ENCODE measurements around the gene MOB3C.

MOB3C gene

DNA sequence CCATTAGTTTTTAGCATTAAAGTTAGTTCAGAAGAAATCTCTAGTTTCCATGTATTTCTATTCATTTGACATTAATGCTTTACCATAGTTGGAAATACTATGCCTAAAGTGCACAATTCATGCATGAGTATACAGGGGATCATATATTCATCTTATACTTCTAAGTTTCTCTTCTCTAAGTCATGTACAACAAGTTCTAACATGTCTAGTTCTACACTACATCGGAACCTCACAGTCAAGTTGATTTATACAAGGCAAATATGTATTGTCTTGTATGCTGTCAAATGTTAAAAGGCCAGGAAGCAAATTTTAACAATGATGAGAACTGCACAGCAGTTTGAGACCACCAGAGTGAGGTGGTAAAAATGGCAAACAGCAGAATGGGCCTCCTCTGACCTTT is 22.9 kb upstream of the MOB3C start:
- DNase-seq (ENCODE audit: low read depth in 1 of 2, low spot score in 1 of 2) = no peak

- no peak for DNase-seq (ENCODE audit: low read depth in 1 of 2, low spot score in 1 of 2)
Observed at GRCh38 chr1:46638921-46639320, 22.3 kb upstream of the MOB3C start.

GRCh38 chr1:46637444-46638083 is 21.0 kb upstream of the MOB3C start:
- DNase-seq (ENCODE audit: low read depth in 1 of 2, low spot score in 1 of 2) = no peak

DNA sequence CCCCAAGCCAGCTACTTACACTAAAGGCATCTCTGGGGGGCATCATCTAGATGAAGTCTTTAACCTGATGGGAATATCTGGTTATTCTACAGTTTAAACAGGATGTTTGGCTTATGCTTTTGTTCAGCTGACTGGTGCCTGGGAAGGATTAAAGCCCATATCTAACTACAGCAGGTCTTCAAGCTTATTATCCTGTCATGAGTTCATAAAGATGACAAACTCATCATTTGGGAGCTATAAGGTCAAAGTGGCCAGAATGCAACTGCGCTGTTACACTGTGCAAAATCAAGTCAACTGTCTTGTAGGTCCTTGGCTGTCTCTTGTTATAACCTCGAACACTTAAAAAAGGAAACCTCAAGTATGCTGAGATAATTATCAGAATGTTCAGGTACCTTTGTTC is 18.6 kb upstream of the MOB3C start:
- no peak for DNase-seq (ENCODE audit: low read depth in 1 of 2, low spot score in 1 of 2)

GRCh38 chr1:46630719-46631118 is 14.1 kb upstream of the MOB3C start:
- DNase-seq (ENCODE audit: low read depth in 1 of 2, low spot score in 1 of 2) = no peak

GRCh38 chr1:46623743-46624644 is 7.4 kb upstream of the MOB3C start:
- no peak for DNase-seq (ENCODE audit: low read depth in 1 of 2, low spot score in 1 of 2)

GRCh38 chr1:46622344-46622743 is 5.7 kb upstream of the MOB3C start:
- no peak for DNase-seq (ENCODE audit: low read depth in 1 of 2, low spot score in 1 of 2)

- DNase-seq (ENCODE audit: low read depth in 1 of 2, low spot score in 1 of 2) = no peak
Observed at GRCh38 chr1:46621930-46622329, 5.3 kb upstream of the MOB3C start.

DNA sequence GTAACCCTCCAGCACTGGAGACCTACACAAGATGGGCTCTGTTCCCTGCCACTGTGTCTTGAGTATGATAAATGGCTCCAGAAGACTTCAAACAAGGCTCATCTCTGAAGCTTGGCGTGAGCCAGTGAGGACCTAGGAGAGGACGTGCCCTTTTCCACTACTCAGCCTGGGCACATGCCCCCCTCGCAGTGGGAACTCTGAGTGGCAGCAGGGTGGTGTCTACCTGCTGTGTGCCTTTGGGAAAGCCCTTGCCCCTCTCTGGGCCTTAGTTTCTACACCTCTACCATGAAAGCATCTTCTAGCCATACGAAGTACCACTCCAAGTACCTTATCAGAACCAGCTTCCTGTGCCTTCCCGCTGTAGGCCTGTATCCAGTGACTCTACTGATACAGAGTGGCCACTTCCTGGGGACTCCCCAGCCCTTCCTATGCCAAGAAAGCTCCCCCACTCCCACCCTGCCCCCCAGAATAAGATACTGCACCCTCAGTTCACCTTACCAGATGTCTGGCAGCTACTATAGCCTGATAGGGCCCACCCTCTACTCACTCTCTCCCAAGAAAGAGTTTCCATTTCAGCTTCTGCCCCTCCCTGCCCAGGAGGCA is 3.1 kb upstream of the MOB3C start:
- no peak for DNase-seq (ENCODE audit: low read depth in 1 of 2, low spot score in 1 of 2)

DNA sequence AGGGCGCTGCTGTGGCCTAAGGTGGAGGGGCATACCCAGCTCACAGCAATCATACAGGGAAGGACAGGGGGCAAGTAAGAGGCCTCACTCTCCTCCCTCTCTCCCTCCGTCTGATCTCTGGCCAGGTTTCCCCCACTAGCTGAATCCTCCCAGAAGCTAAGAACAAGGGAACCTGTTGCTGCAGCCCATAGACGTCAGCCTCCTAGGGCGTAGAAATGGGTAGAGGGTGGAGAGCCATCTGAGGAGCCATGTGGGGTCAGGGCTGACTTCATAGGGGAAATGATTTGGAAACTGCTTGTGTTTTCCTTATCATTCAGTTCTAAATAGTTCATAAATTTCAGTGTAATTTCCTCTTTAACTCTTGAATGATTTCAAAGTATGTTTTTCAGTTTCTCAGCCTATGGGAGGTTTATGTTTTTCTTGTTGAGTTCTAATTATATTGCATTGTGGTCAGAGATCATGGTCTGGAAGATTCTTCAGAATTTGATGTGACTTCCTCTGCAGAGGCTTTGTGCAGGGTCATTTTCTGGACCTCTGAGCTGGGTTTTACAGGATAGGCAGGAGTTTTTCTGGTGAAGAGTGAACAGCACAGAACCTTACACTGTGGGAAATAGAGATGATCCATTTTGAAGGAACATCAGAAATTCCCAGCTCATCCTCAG is 2.3 kb upstream of the MOB3C start:
- DNase-seq (ENCODE audit: low read depth in 1 of 2, low spot score in 1 of 2) = no peak

- DNase-seq (ENCODE audit: low read depth in 1 of 2, low spot score in 1 of 2) = no peak
Observed at GRCh38 chr1:46617833-46618232, 1.2 kb upstream of the MOB3C start.

DNA sequence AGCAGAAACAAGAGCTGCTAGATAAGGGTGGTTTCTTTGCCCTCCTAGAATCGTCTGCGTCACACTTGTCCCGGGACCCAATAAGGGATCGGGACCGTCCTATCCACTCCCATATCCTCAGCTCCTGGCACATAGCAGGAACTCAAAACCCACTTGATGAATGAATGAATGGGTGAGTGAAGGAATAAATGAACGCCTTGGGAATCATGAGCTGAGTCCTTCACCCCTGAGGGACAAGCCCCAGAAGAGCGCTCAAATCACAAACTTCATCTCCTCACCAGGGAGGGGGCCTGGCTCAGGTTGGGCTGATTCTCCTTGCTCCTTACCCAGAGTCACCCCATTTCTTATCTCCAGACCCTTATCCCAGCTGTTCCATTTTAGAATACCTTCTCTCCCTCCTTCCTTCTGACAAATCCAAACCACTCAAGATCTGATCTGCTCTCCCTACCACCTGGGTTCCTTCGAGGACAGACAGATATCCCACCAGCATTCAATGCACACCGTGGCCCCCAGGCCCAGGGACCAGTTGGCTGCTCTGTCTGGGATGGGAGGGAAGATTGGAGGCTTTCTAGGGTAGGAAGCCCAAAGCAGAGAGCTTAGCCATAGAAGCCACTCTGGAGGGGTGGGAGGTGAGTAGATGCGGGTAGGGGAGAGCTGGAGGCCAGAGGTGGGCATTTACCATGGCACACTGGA is 643 bp upstream of the MOB3C start:
- no peak for DNase-seq (ENCODE audit: low read depth in 1 of 2, low spot score in 1 of 2)

GRCh38 chr1:46615735-46616134 is 876 bp downstream of the MOB3C start:
- DNase-seq (ENCODE audit: low read depth in 1 of 2, low spot score in 1 of 2) = no peak

DNA sequence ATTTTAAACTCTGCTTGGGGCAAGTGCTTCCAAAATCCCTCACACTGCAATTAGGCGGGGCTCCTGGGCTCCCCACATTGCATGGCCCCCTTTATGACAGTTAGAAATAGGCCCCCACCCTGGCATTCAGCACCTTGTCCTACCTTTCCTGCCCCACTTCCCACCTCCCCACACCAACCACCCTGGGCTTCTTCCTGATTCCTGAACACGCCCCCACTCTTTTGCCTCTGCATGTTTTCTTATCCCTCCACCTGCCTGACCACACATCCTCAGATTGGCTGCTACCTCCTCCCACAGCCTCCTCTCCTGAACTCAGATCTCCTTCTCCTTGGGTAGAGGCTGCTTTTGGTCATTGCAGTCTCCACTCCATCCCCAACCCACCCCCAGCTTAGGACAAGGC is 1.5 kb downstream of the MOB3C start:
- DNase-seq (ENCODE audit: low read depth in 1 of 2, low spot score in 1 of 2) = no peak

DNA sequence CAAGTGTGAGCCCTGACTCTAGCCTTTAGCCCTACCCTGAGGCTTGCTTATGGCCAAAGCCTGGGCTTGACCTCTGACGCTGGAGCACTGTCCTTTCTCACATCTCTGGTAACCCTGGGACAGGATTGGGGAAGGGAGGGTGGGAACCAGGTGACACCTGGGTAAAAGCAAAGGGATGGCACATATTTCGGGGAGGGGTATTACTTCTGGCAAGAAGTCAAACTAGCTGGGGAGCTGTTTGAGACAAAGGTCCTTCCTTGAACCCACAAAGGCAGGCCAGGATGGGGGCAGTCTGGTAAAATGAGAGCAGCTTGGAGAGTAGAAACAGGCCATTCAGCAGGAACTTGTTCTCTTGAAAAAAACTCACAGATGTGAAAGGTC is 2.0 kb downstream of the MOB3C start:
- no peak for DNase-seq (ENCODE audit: low read depth in 1 of 2, low spot score in 1 of 2)

DNA sequence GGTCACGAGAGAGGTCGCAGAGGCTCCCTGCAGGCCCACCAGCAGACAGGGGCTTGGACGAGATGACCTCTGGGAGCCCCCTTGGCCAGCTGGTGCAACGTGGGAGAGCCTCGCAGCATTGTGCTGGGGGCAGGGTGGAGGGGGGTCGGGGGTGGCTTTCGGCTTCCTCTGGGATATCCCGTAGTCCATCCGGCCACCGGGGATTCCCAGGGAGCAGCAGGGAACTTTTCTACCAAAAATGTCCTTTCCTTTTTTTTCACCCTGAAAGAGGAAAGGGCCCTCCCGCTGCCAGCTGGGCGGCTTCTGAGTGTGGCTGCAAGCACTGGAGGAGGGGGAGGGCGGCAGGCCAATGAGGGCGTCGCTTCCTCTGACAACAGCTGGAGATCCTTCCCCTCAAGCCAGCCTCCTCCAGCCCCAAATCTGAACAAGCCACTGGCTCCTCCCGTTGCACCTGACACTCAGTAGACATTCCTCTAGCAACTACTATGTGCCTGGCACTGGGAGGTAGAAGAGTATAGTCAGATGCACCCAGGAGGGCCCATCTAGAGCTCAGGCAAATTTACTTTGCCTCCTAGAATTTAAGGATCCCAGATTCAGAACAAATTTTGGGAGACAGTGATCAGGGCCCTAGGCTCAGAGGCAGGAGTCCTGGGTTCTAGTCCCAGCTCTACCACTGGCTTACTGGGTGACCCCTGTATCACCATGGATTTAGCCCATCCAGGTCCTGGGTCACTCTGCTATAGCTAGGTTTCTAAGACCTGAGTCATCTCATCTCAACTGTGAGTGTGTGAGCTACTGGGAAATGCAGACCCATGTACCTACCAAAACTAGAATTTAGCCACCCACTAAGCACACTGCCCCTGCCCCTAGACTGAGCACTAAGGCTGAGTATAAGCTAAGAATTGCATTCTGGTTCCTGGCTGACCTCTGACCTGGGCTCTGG is 2.7 kb downstream of the MOB3C start:
- no peak for DNase-seq (ENCODE audit: low read depth in 1 of 2, low spot score in 1 of 2)

- DNase-seq (ENCODE audit: low read depth in 1 of 2, low spot score in 1 of 2) = no peak
Observed at GRCh38 chr1:46612937-46613660, 3.5 kb downstream of the MOB3C start.

- no peak for DNase-seq (ENCODE audit: low read depth in 1 of 2, low spot score in 1 of 2)
Observed at GRCh38 chr1:46611691-46612221, 4.9 kb downstream of the MOB3C start.
